HG03342 (cell line): ENCODE results near the gene GPATCH2L.

ENCODE experiments used
- ATAC-seq: cut with Tn5 transposase; IDR thresholded peaks from one replicate; pipeline ENCODE4 v1.9.1; 2021; ENCODE audit warnings: mild to moderate bottlenecking, moderate library complexity; ENCODE audit not compliant: unreplicated experiment

GPATCH2L gene

DNA sequence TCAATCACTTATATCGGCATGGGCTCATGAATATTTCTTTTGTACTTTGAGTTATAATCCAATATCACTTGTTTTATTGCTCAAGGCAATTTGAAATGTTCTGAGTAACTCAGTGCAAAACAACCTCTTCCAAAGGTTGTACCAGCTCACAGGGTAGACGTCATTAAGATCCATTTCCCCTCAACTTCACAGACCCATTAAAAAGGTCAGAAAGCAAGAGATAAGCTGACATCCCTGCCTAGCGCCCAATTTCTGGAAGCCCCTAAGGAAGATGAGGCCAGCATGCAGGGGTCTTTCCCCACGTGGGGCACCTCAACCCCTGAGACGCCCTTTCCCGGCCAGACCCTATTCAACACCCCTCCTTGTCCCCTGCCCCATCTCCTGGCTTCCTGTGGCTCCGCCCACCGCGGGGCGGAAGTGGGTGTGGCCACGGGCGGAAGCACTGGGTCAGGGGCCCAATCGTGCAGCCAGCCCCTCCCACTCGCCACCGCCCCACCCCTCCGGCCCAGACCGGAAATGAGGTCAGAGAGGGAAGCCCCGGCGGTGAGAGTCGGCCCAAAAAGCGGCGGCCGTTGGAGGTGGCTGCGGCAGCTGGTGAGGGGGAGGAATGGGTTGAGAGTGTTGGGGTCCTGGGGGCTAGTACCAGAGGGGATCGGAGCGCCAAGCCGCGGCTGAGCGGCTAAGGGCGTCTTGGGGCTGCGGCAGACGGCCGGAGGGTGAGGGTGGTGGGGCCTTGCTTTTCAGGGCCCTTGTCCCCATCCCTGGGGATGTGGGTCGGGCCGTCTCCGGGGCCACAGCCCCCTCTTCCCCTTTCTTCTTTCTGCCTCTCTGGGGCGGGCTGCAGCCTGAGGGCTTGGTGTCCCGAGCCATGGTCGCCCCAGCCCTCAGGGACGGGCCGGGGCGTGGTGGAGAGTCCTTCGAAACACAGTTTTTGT, at the start of gene GPATCH2L:
GPATCH2L (plus strand) TSS at position 525 of the 935 bp plus-strand sequence. CDS start 2,442 bp downstream, outside the sequence.
- ATAC-seq = peak; percentile 79

DNA sequence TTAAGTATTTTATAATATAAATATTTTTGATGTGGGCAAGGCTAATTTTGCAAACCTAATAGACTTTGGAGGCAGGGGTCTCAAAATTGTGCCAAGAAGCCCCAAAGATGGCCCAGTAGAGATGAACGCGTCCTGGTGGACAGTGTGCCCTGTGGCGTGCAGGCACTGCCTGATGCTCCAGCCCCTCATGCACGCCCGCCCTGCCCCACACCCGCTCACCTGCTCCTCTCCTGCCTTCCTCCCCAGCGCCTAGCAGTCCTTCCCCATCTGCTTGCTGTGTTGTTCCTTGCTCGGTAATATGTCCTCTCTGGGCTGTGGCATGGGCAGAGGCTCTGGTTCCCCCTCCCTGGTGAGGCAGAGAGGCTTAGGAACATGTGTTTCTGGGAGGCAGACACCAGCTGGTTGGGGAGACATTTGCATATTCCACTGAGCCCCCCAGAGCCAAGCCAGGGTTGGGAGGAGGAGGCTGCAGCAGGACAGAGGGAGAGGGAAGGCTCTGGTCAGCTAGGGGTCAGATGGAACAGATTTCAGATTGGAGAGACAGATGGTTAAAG, 46.8 kb upstream of the GPATCH2L start:
- ATAC-seq = no peak

DNA sequence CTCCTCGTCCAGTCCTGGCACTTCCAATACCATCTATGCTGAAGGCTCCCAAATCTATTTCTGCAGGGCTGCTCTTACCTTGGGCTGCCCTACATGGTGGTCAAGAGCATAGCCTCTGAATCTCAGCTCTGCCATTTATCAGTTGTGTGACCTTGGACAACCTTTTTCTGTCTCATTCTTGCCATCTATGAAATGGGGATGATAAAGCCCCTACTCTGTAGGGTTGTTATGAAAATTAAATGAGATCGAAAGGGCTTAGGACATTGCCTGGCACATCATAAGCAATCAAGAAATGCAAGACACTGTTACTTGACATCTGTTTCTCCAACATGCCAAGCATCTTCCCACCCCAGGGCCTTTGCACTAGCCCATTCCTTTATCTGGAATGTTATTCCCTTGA, 45.5 kb upstream of the GPATCH2L start:
- ATAC-seq = no peak

GRCh38 chr14:76109087-76109880, 42.4 kb upstream of the GPATCH2L start:
- ATAC-seq = no peak

- ATAC-seq = no peak
These were observed 38.7 kb upstream of the GPATCH2L start for GRCh38 chr14:76112889-76113624.

DNA sequence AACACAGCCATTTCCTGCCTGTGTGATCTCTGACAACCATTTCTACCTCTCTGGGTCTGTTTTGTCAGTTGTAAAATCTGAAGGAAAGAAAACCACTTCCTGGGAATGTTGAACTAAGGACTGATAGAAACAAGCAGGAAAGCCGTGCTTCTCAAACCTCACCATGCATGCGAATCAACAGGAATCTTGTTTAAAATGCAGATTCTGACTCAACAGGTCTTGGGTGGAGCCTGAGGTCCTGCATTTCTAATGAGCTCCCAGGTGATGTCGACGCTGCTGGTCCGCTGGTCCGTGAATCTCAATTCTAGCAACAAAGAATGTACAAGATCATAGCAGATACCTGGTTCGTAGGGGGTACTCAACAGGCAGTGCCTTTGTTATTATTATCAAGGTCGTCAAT, 38.0 kb upstream of the GPATCH2L start:
- no peak for ATAC-seq

DNA sequence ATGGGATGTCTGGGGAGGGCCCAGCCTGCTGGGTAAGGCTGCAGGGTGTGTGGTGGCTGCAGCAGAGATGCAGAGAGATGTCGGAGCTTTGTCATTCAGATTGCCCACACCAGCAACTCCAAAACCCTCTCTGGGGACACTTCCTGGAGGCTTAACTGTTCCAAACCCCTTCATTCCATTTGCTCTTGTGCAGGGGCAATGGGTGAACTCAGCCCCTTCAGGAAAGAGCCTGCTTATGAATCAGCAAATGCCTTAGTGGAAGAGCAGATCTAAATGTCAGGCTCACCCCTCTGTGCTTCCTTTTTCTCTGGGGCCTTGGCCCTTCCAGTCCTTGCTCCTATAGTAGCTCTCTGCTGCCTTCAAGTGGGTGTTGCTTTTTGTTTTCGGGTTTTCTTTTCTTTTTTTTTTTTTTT, 36.7 kb upstream of the GPATCH2L start:
- no peak for ATAC-seq

DNA sequence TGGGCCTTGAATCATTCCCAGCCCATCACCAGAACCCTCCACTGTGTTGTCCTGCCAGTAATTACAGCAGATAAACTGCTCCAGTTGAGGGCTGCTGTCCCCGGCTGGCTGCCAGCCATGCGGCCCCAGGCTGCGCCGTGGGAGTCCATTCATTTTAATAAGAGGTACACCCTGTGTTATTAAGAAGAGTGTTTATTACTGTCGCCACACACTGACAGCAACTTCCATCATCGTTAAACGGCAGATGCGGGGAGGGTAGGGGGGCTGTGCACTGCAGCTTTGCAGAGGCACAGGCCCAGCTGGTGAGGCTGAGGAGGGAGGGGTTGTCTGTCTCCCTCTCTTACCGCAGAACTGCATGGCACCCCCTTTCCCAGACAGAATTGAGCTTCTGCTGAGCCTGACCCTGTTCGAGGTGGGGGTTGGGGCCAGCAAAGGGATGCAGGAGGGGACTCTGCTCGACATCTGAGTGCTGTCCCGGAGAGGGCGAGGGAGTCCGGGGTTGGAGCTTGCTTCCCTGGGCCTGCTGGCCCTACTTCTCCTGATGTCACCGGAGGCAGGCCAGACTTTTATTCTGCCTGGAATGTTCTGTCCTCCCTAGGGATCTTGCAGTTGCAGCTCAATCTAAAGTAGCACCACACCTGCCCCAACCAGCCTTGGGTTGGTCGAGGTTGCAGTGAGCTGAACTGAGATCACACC, 33.8 kb upstream of the GPATCH2L start:
- ATAC-seq = no peak

DNA sequence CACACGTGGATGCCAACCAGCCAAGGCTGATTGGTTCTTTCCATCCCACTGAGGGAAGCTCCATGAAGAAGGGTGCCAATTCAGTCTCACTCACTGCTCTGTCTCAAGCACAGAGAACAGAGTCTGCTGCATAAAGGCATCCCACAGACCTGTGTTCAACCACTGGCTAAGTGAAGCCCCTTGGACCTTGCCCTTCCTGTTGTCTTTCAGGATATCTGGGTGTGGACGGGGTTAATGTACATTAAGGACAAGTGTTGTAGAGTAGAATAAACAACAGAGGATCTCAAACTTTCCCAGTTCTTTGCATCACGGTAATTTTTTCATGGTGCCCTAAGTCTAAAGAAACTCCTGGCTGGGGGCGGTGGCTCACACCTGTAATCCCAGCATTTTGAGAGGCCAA, 33.1 kb upstream of the GPATCH2L start:
- ATAC-seq = no peak

DNA sequence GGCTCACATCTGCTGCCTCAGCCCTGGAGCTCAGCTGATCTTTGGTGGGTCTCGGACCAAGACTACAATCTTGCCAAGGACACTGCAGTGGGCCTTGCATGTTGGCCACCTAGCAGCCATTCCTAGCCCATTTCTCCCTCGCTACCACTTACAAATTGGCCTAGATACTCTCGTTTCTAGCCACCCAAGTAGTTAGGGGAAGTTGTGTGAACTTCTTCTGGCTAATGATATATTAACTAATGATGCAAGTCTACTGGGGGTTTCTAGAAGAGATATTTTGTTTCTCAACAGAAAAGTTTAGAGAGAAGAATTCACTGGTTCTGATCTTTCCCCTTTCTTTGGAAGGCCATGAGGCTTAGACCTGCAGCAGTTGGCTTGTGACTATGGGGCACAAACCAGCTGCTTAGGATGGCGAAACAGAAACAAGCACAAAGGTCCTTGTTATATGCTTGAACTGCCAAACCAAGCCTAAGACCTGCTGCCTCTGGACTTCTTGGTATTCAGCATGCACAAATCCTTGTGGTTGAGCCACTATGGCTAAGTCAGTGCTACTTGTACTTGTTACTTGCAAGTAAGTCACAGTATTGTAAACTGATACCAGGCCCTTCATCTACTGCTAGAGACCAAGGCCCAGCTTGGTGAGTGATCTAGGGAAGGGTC, 30.5 kb upstream of the GPATCH2L start:
- peak; percentile 55 for ATAC-seq

GRCh38 chr14:76123426-76124225, 28.1 kb upstream of the GPATCH2L start:
- no peak for ATAC-seq

- ATAC-seq = no peak
These were observed 26.2 kb upstream of the GPATCH2L start for GRCh38 chr14:76125511-76125910.

- no peak for ATAC-seq
These were observed 25.6 kb upstream of the GPATCH2L start for GRCh38 chr14:76126076-76126475.

GRCh38 chr14:76129851-76130576, 21.7 kb upstream of the GPATCH2L start:
- no peak for ATAC-seq

GRCh38 chr14:76131071-76131965, 20.4 kb upstream of the GPATCH2L start:
- no peak for ATAC-seq

DNA sequence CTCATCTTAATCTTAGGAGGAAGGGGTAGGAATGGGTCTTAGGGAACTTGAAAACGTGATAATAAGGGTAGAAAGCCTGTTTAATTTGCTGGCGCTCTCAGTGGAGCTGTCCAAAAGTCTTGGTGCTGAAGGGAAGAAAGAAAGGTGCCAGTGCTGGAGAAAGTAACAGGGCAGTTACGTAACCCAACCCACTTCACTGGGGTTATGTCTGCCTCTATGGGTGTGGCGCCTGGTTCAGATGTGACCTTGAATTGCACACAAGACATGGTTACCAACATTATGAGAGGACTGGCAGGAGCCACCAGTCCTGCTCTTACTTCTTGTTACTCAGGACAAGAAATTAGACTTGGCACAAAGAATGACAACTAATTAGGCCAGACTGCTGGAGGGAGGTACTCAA, 18.6 kb upstream of the GPATCH2L start:
- ATAC-seq = no peak

DNA sequence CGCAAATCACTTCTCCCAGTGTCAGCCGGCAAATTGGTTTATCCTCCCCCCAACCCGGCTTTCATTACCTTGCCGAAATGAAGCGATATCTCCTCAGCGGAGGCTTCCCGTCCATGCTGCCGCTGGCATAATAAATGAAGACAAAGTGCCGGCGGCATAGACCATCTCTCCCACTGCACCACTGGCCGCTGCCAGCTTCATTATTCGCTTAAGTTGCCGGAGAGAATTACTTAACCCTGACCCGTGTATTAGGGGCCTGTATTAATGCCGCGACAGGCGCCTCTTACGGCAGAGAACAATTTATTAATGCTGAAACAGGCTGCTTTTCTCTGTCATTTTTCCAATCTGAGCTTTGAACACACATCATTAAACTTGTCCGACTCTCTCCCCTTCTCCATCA, 17.5 kb upstream of the GPATCH2L start:
- no peak for ATAC-seq
